Testis (tissue), 5 donors: ENCODE results near the gene LPP. TPM values are rescaled to one million over a fixed set of nuclear protein-coding genes. Genes with fewer than 3 reads are reported as not detected.
A peak's percentile ranks its signal among the peaks of the same experiment; 100 is the strongest.

Experiments used
- DNase-seq: peaks from one replicate; pipeline ENCODE4 v3.0.0-alpha.2; 2019
- H3K27ac ChIP-seq, 2 donors: fragments of 200-600 bp; sonication (generic); one replicate each; pipeline ENCODE4 v1.5.1; 2019
- H3K27me3 ChIP-seq: fragments of 200-600 bp; sonication (generic); one replicate; pipeline ENCODE4 v1.5.1; 2019
- H3K36me3 ChIP-seq: fragments of 200-600 bp; sonication (generic); one replicate; pipeline ENCODE4 v1.5.1; 2017; ENCODE audit warnings: low read depth; ENCODE audit errors: missing control alignments
- H3K4me1 ChIP-seq: fragments of 200-600 bp; sonication (generic); one replicate; pipeline ENCODE4 v1.5.1; 2019
- H3K4me3 ChIP-seq, 2 donors: fragments of 200-600 bp; sonication (generic); one replicate each; pipeline ENCODE4 v1.5.1; 2017 to 2019
- H3K9me3 ChIP-seq: fragments of 200-600 bp; sonication (generic); one replicate; pipeline ENCODE4 v1.5.1; 2017
- POLR2A ChIP-seq: fragments of 450-650 bp; IDR thresholded peaks from one replicate; pipeline ENCODE4 v1.6.1; 2017; ENCODE audit warnings: antibody characterized with exemption, mild to moderate bottlenecking, moderate library complexity
- WGBS, 2 donors: methylation state at CpG; one replicate each; pipeline ENCODE4 v1.1.5; 2018; 5-methylcytosine and 5-hydroxymethylcytosine counted together
- intact Hi-C: fragments of 100-400 bp; cut with DNase I; formaldehyde crosslinking; loops from one replicate; pipeline ENCODE4 v1.15.1; 2023; ENCODE audit warnings: low total_unique reads
- long read RNA-seq, 2 donors: transcript quantifications; one replicate each; lab custom pipeline, GENCODE V29; 2026
- polyA plus RNA-seq: library from polyadenylated mRNA; stranded (reverse); fragments of 350-450 nt; fragmentation: Illumina TruSeq; extraction: RNeasy Lipid Tissue Mini Kit (QIAGEN cat#74804); gene quantifications from one replicate; pipeline ENCODE4 v1.2.3, GENCODE V29; 2014; ENCODE audit warnings: low read depth, low replicate concordance; ENCODE audit not compliant: insufficient read depth
- total RNA-seq, 2 donors: library from RNA; depleted of rRNA; stranded (reverse); fragments of >200 nt; gene quantifications; one replicate each; pipeline ENCODE4 v1.2.3, GENCODE V29; 2016
- TF ChIP-seq, protein P1 (sequence below), 3 experiments: fragments of 450-650 bp in 2 of 3; fragments of 200-600 bp in 1 of 3; sonication (generic) in 1 of 3; IDR thresholded peaks; one replicate each; pipeline ENCODE4 v1.5.1; 2016 to 2019; ENCODE audit warnings: antibody characterized with exemption in 3 of 3, mild to moderate bottlenecking in 2 of 3, moderate library complexity in 1 of 3

LPP gene, protein sequence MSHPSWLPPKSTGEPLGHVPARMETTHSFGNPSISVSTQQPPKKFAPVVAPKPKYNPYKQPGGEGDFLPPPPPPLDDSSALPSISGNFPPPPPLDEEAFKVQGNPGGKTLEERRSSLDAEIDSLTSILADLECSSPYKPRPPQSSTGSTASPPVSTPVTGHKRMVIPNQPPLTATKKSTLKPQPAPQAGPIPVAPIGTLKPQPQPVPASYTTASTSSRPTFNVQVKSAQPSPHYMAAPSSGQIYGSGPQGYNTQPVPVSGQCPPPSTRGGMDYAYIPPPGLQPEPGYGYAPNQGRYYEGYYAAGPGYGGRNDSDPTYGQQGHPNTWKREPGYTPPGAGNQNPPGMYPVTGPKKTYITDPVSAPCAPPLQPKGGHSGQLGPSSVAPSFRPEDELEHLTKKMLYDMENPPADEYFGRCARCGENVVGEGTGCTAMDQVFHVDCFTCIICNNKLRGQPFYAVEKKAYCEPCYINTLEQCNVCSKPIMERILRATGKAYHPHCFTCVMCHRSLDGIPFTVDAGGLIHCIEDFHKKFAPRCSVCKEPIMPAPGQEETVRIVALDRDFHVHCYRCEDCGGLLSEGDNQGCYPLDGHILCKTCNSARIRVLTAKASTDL
- 100 to 1,000 TPM in 1 of 2 donors, 10 to 100 TPM in 1; 89.9 to 132 TPM for total RNA-seq
- 135 TPM for polyA plus RNA-seq
- long read RNA-seq, donor 1: 0 reads
- long read RNA-seq, donor 2: 0 reads

DNA sequence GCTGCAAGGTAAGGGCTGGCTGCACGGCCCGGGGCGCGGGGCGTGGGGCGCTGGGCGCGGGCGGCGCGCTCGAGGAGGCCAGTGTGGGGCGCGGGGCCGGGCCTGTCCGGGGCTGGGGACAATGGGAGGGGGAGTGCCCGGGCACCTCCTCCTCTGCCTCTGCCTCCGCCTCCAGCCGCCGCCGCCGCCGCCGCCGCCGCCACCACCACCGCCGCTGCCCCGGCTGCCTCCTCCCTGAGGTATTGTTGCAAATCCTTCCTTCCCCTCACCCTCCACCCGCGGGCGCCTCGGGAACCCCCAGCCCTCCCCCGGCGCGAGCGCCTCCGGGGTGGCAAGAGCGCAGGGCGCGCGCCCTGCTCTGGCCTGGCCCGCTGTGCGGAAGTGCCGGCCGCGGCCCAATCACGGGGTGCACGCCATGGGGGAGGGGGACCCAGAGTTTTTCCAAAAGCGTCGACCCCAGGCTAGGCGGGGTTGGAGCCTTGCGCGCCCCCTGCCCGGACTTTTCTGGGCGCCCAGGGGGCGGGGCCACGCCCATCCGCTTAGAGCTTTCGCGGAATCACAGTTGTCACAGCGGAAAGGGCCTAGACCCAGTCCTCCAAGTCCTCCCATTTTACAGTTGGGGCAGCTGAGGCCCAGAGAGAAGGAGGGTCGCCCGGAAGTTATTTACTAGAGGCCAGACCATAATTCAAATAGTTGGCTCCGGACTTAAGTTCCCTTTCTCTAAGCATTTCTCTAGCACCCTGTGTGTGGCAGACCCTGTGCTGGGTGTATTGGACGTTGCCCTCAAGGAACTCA, at the start of gene LPP:
TSS of gene LPP (plus strand) at position 144 of the 795 bp plus-strand sequence. CDS start 251,964 bp downstream, outside the sequence.
- Histone ChIP-seq H3K27ac (peak within 1 kb of the TSS; percentile 90 to 93), H3K4me1 (peaks cover 8% of the 10 kb centered on the region), H3K9me3 (no peaks in the 10 kb centered on the region), H3K27me3 (no peaks in the 10 kb centered on the region), H3K36me3 (no peaks in the 10 kb centered on the region), H3K4me3 (peak within 1 kb of the TSS; percentile 78 to 92)
- DNase-seq: peak; percentile 78
- intact Hi-C loops: no loop called here
- 0 to 1% methylated on average over 4 to 58 of the region's 66 CpGs for WGBS, 2 donors
- TF ChIP-seq, protein P1, sequence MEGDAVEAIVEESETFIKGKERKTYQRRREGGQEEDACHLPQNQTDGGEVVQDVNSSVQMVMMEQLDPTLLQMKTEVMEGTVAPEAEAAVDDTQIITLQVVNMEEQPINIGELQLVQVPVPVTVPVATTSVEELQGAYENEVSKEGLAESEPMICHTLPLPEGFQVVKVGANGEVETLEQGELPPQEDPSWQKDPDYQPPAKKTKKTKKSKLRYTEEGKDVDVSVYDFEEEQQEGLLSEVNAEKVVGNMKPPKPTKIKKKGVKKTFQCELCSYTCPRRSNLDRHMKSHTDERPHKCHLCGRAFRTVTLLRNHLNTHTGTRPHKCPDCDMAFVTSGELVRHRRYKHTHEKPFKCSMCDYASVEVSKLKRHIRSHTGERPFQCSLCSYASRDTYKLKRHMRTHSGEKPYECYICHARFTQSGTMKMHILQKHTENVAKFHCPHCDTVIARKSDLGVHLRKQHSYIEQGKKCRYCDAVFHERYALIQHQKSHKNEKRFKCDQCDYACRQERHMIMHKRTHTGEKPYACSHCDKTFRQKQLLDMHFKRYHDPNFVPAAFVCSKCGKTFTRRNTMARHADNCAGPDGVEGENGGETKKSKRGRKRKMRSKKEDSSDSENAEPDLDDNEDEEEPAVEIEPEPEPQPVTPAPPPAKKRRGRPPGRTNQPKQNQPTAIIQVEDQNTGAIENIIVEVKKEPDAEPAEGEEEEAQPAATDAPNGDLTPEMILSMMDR (IDR thresholded peaks at IDR 0.05): no peak

DNA sequence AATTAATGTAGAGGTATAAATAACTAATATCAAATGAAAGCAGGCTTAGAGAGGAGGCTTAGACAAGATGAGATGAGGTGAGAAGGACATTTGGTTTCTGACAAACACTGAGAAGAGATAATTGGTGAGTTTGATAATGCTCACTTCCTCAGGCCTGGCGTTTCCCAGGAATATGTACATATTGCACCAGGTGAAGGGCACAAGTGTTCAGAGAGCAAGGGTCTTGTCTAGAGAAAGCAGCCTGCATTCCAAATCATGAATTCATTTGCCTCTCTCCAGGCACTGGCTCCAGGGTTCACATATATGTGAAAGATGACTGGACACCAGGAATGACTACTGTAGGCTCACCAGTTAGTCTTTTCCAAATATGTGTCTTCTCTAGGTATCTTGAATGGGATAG, 48.0 kb upstream of the LPP start:
- H3K9me3 ChIP-seq: no peaks in the 10 kb centered on the region
- no peak overlapping the region for H3K27ac ChIP-seq
- DNase-seq: no peak
- intact Hi-C loops: no loop called here
- no peak for TF ChIP-seq POLR2A
- TF ChIP-seq, protein P1 (IDR thresholded peaks at IDR 0.05): no peak
- H3K4me1 ChIP-seq: peaks cover 12% of the 10 kb centered on the region
- H3K4me3 ChIP-seq: no peak overlapping the region
- no peaks in the 10 kb centered on the region for H3K27me3 ChIP-seq
- WGBS, 2 donors: 82 to 83% methylated on average over 1 of the region's 1 CpG
- no peaks in the 10 kb centered on the region for H3K36me3 ChIP-seq

DNA sequence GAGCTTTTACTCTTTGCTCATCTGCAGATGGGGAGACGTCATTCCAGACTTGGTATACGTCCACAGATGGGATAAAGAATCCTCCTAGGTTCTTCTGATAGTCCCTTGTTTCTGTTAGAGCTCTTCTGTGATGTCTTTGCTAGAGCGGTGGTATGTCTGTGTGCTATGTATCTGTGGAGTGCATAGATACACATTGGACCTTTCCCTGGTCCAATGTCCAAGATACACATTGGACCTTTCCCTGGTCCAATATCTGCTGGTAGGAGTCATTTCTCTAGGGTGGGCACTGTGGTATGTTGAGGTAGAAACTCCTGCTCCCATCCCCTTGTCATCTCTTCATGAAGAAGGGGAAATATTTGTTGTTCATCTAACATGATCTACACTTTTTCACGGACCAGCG, 47.5 kb upstream of the LPP start:
- Histone ChIP-seq H3K9me3 (no peaks in the 10 kb centered on the region), H3K27ac (peak overlapping the region in 1 of 2 donors; percentile 22), H3K36me3 (no peaks in the 10 kb centered on the region), H3K4me1 (peaks cover 12% of the 10 kb centered on the region), H3K4me3 (no peak overlapping the region), H3K27me3 (no peaks in the 10 kb centered on the region)
- WGBS, 2 donors: 53 to 60% methylated on average over 5 of the region's 5 CpGs
- intact Hi-C loops: no loop called here
- DNase-seq: no peak
- TF ChIP-seq, protein P1 (IDR thresholded peaks at IDR 0.05): no peak
- TF ChIP-seq POLR2A: no peak

DNA sequence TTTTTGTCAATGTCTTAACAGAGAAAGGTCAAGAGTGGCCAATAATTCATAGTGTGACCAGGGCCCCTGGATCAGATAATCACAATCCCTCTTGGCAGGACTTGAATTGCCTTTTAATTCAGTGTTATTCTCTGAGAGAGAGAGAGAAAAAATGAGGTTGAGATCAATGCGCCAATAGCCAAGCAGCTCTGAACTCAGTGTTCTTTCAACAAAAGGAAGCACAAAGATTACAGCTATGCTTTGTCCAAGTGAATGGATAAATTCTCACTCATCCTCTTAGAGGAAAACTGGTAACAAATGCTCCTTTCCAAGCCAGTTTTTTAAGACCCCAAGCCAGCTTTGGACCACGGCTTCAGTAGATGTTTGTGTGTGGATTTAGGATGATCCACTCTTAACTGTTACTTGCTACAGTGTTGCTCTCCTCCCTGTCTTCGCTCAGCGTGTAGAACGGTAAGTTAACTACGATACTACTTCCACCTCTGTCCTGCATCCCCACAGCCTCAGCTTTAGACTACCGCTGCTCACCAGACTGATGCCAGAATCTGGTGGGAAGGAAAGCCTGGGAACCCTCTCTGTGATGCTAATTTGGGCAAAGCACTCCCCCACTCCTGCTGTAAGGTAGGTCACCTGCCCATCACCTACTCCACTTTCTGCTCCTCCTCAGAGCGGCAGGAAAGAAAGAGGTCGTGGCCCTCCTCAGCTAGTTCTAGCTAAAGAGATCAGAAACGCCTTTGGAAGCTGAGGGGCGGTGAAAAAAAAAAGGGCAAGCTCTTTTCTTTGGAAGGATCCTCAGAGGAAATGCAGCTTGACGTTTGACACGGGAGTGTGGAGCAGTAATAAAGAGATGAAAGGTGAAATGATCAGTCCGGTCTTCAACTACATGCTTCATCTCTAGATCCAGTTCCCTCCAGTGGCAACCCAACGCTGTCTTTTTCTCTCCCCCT, 46.8 kb upstream of the LPP start:
- DNase-seq: no peak
- peak overlapping the region in 1 of 2 donors; percentile 22 for H3K27ac ChIP-seq
- 29 to 36% methylated on average over 15 of the region's 15 CpGs for WGBS, 2 donors
- no peak overlapping the region for H3K4me3 ChIP-seq
- intact Hi-C loops: no loop called here
- no peak for TF ChIP-seq POLR2A
- TF ChIP-seq, protein P1 (IDR thresholded peaks at IDR 0.05): no peak
- H3K36me3 ChIP-seq: no peaks in the 10 kb centered on the region
- H3K9me3 ChIP-seq: no peaks in the 10 kb centered on the region
- peaks cover 12% of the 10 kb centered on the region for H3K4me1 ChIP-seq
- H3K27me3 ChIP-seq: no peaks in the 10 kb centered on the region
